Suppressor macrophage treated with lipopolysaccharide for 1 hour (primary cell): Measurements from ENCODE around the gene ZNHIT2.

Experiments
- DNase-seq, 3 donors: peaks; one replicate each; pipeline ENCODE4 v3.0.0-alpha.2; 2020 to 2022

Gene ZNHIT2

GRCh38 chr11:65134240-65134951 lies 16.9 kb upstream of the ZNHIT2 start, which contains the start of gene SYVN1:
TSS of gene SYVN1 (minus strand) at chr11:65134519. CDS start at chr11:65133601, 918 bp downstream.
- peak; percentile 90 to 95 (median 92) for DNase-seq

GRCh38 chr11:65133724-65134123 lies 16.2 kb upstream of the ZNHIT2 start:
- DNase-seq: peak in 1 of 3 donors; percentile 14

- DNase-seq: peak; percentile 39 to 65 (median 44)
Observed at GRCh38 chr11:65132988-65133700, 15.6 kb upstream of the ZNHIT2 start.

GRCh38 chr11:65132238-65132987 lies 14.9 kb upstream of the ZNHIT2 start:
- DNase-seq: no peak

- DNase-seq: no peak
Observed at GRCh38 chr11:65131895-65132237, 14.4 kb upstream of the ZNHIT2 start.

GRCh38 chr11:65131417-65131776 lies 13.9 kb upstream of the ZNHIT2 start:
- DNase-seq: no peak

GRCh38 chr11:65130631-65131416 lies 13.3 kb upstream of the ZNHIT2 start:
- DNase-seq: no peak

GRCh38 chr11:65129649-65130441 lies 12.3 kb upstream of the ZNHIT2 start:
- DNase-seq: no peak

- DNase-seq: no peak
Observed at GRCh38 chr11:65128182-65129145, 11.0 kb upstream of the ZNHIT2 start.

GRCh38 chr11:65127473-65128181 lies 10.1 kb upstream of the ZNHIT2 start:
- no peak for DNase-seq

GRCh38 chr11:65126624-65127274 lies 9.2 kb upstream of the ZNHIT2 start:
- DNase-seq: no peak

GRCh38 chr11:65125197-65126056 lies 7.9 kb upstream of the ZNHIT2 start:
- no peak for DNase-seq

GRCh38 chr11:65124480-65125196 lies 7.1 kb upstream of the ZNHIT2 start:
- no peak for DNase-seq

GRCh38 chr11:65121865-65122696 lies 4.6 kb upstream of the ZNHIT2 start, which contains the start of the genes FAU and MRPL49:
TSS of gene FAU (minus strand) at chr11:65122134. CDS start at chr11:65121813, 321 bp downstream.
TSS of gene MRPL49 (plus strand) at chr11:65122321. CDS start at chr11:65122347, 26 bp downstream.
- DNase-seq: peak; percentile 98 to 99 (median 98)

GRCh38 chr11:65121447-65121864 lies 4.0 kb upstream of the ZNHIT2 start:
- DNase-seq: peak; percentile 31 to 44 (median 33)

GRCh38 chr11:65120831-65121230 lies 3.3 kb upstream of the ZNHIT2 start:
- no peak for DNase-seq

- no peak for DNase-seq
Observed at GRCh38 chr11:65119670-65119995, 2.1 kb upstream of the ZNHIT2 start.
